Nephron (organoid): Measurements from ENCODE around the gene PPM1B.

Experiments used
- H3K27ac Mint-ChIP-seq, 3 experiments: 2 replicates each; pipeline ENCODE4 v1.8.0; 2020; ENCODE audit warnings: mixed read lengths in 3 of 3, mild to moderate bottlenecking in 2 of 3, moderate library complexity in 1 of 3
- H3K27me3 Mint-ChIP-seq: 2 replicates; pipeline ENCODE4 v1.8.0; 2021; ENCODE audit warnings: low read depth, mild to moderate bottlenecking, moderate library complexity, mixed read lengths
- H3K36me3 Mint-ChIP-seq: 2 replicates; pipeline ENCODE4 v1.8.0; 2020; ENCODE audit warnings: low read depth, mixed read lengths
- H3K4me1 Mint-ChIP-seq: 2 replicates; pipeline ENCODE4 v1.8.0; 2020; ENCODE audit warnings: mixed read lengths
- H3K4me3 Mint-ChIP-seq, 3 experiments: 2 replicates each; pipeline ENCODE4 v1.8.0; 2020; ENCODE audit warnings: mild to moderate bottlenecking in 3 of 3, mixed read lengths in 3 of 3, moderate library complexity in 2 of 3
- H3K9me3 Mint-ChIP-seq: 2 replicates; pipeline ENCODE4 v1.8.0; 2020; ENCODE audit warnings: mixed read lengths
- CTCF ChIP-seq, 3 experiments: fragments of 200-600 bp; sonication (generic); IDR thresholded peaks; one replicate each; pipeline ENCODE4 v1.5.0; 2021; ENCODE audit warnings: antibody characterized with exemption in 3 of 3; ENCODE audit not compliant: unreplicated experiment in 3 of 3

PPM1B gene

GRCh38 chr2:44191739-44192138 lies 23.1 kb downstream of the PPM1B start:
- Mint-ChIP-seq H3K4me1 (peaks cover 5% of the 10 kb centered on the region), H3K27me3 (no peaks in the 10 kb centered on the region), H3K27ac (peak overlapping the region in 1 of 3 experiments; percentile 0), H3K36me3 (peaks cover 24% of the 10 kb centered on the region), H3K9me3 (no peaks in the 10 kb centered on the region), H3K4me3 (no peak overlapping the region)
- no peak for TF ChIP-seq CTCF (IDR thresholded peaks at IDR 0.05; ENCODE audit: unreplicated experiment in 3 of 3)

- Mint-ChIP-seq H3K27ac (no peak overlapping the region), H3K36me3 (peaks cover 23% of the 10 kb centered on the region), H3K4me1 (peaks cover 5% of the 10 kb centered on the region), H3K9me3 (no peaks in the 10 kb centered on the region), H3K27me3 (no peaks in the 10 kb centered on the region), H3K4me3 (no peak overlapping the region)
- TF ChIP-seq CTCF (IDR thresholded peaks at IDR 0.05; ENCODE audit: unreplicated experiment in 3 of 3), result no peak
Measured at GRCh38 chr2:44192646-44193045, 24.0 kb downstream of the PPM1B start.

GRCh38 chr2:44195714-44196113 lies 27.0 kb downstream of the PPM1B start:
- Mint-ChIP-seq H3K4me1 (peaks cover 5% of the 10 kb centered on the region), H3K4me3 (no peak overlapping the region), H3K9me3 (no peaks in the 10 kb centered on the region), H3K36me3 (peaks cover 22% of the 10 kb centered on the region), H3K27ac (no peak overlapping the region), H3K27me3 (no peaks in the 10 kb centered on the region)
- TF ChIP-seq CTCF (IDR thresholded peaks at IDR 0.05; ENCODE audit: unreplicated experiment in 3 of 3), result no peak

GRCh38 chr2:44197816-44198215 lies 29.1 kb downstream of the PPM1B start:
- no peaks in the 10 kb centered on the region for H3K27me3 Mint-ChIP-seq
- peaks cover 34% of the 10 kb centered on the region for H3K36me3 Mint-ChIP-seq
- H3K27ac Mint-ChIP-seq, result no peak overlapping the region
- H3K4me3 Mint-ChIP-seq, result no peak overlapping the region
- no peaks in the 10 kb centered on the region for H3K4me1 Mint-ChIP-seq
- H3K9me3 Mint-ChIP-seq, result no peaks in the 10 kb centered on the region
- no peak for TF ChIP-seq CTCF (IDR thresholded peaks at IDR 0.05; ENCODE audit: unreplicated experiment in 3 of 3)

GRCh38 chr2:44200011-44200410 lies 31.3 kb downstream of the PPM1B start:
- no peaks in the 10 kb centered on the region for H3K4me1 Mint-ChIP-seq
- no peak overlapping the region for H3K4me3 Mint-ChIP-seq
- H3K9me3 Mint-ChIP-seq, result no peaks in the 10 kb centered on the region
- peaks cover 44% of the 10 kb centered on the region for H3K36me3 Mint-ChIP-seq
- no peak overlapping the region for H3K27ac Mint-ChIP-seq
- no peaks in the 10 kb centered on the region for H3K27me3 Mint-ChIP-seq
- TF ChIP-seq CTCF (IDR thresholded peaks at IDR 0.05; ENCODE audit: unreplicated experiment in 3 of 3), result no peak

GRCh38 chr2:44200759-44201158 lies 32.1 kb downstream of the PPM1B start:
- H3K36me3 Mint-ChIP-seq, result peaks cover 45% of the 10 kb centered on the region
- no peak overlapping the region for H3K4me3 Mint-ChIP-seq
- H3K4me1 Mint-ChIP-seq, result no peaks in the 10 kb centered on the region
- H3K27me3 Mint-ChIP-seq, result no peaks in the 10 kb centered on the region
- no peak for TF ChIP-seq CTCF (IDR thresholded peaks at IDR 0.05; ENCODE audit: unreplicated experiment in 3 of 3)
- H3K27ac Mint-ChIP-seq, result no peak overlapping the region
- H3K9me3 Mint-ChIP-seq, result no peaks in the 10 kb centered on the region
